GM15510 (cell line): Measurements from ENCODE around the gene OGFOD2.
A peak's percentile ranks its signal among the peaks of the same experiment; 100 is the strongest.

ENCODE experiments used
- POLR2A ChIP-seq: IDR thresholded peaks from 3 replicates; pipeline ENCODE4 v1.6.1; 2011; ENCODE audit warnings: borderline replicate concordance; ENCODE audit not compliant: insufficient read length; ENCODE audit errors: extremely low read depth

OGFOD2 gene

DNA sequence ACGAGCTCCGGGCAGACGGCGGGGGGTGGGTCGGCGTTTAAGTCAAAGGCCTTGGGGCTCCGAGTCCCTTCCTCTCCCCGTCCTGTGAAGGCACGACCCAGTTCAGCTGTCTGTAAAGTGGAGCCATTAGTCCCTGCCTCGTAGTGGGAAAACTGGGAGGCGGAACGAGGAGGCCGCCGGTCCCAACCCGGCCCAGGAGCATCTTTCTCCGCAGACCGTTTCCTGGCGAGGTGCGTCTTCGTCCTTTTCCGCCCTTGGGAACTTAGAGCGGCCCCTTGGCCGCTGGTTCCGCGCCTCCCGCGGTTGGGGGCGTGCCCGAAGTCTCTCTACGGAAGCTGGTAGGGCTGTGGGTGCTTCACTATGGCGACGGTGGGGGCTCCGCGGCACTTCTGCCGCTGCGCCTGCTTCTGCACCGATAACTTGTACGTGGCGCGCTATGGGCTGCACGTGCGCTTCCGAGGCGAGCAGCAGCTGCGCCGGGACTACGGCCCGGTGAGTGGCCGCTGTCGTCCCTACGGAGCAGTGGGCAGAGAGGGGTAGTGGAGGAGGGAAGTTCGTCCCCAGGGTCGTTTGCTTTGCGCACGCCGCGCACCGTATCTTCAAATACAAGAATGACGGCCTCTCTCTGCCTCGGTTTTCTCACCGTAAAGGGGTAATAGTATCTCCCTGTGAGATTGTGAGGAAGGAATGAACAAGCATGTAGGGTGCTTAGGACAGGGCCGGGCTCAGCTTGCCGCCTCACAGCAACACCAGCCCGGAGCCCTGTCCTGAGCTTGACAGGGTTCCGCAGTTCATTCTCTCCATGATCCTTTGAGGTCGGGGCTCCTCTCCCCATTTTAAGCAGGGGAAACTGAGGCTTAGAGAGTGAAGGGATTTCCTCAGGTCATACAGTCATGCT, at the start of gene OGFOD2:
Gene OGFOD2, plus strand, starts transcription at position 353 of the 898 bp plus-strand sequence. Its CDS starts 8 bp downstream, at position 361.
- TF ChIP-seq POLR2A: peak; percentile 63

- TF ChIP-seq POLR2A: no peak
These were observed 47.2 kb upstream of the OGFOD2 start for GRCh38 chr12:122927756-122928403.

DNA sequence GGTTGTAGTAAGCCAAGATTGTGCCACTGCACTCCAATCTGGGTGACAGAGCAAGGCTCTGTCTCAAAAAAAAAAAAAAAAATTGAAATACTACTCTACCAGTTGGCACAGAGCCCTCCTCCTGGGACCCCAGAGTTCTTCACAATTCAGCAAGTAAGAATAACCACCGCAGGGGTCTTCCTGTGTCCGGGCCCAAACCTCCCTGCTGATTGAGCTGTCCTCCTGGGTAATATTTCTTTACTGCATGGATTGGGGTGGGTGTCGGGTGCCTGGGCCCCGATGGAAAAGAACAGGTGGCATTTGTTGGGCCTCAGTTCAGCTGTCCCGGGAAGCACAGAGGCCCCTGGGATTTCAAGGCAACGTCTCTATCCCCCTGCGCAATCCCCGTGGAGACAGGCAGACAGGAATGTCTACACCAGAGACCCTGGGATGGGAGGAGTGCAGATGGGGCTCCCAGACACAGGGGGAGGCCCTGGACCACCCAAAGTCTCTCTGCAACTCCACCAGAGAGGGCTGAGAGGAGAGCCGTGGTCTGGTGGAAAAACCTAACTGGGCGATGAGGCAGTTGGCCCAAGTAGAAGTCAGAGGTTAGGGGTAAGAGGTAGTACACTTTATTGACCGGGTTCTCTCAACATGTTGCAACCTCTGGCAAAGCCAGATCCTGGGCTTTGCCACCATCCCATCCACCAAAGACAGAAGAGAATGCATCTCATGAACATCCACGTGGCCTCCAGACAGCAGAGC, 46.5 kb upstream of the OGFOD2 start:
- TF ChIP-seq POLR2A: no peak

GRCh38 chr12:122929148-122929538, 45.9 kb upstream of the OGFOD2 start:
- TF ChIP-seq POLR2A: no peak

- no peak for TF ChIP-seq POLR2A
These were observed 45.2 kb upstream of the OGFOD2 start for GRCh38 chr12:122929812-122930211.

DNA sequence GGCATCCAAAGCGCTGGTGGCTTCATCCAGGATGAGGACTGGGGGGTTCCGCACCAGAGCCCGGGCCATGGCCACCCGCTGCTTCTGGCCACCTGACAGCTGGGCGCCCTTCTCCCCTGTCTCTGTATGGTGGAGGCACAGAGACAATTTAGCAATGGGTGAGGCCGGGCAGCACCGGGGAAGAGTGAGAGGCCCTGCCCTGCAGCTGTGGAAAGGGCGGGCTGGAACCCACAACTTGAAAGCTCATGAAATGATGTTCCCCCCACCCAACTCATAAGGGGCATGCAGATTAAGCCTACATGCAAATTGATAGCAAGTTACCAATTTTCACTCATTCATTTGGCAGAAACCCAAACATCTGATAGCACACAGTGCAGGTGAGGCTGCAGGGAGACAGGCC, 42.8 kb upstream of the OGFOD2 start:
- TF ChIP-seq POLR2A: no peak

GRCh38 chr12:122934722-122935121, 40.3 kb upstream of the OGFOD2 start:
- no peak for TF ChIP-seq POLR2A

DNA sequence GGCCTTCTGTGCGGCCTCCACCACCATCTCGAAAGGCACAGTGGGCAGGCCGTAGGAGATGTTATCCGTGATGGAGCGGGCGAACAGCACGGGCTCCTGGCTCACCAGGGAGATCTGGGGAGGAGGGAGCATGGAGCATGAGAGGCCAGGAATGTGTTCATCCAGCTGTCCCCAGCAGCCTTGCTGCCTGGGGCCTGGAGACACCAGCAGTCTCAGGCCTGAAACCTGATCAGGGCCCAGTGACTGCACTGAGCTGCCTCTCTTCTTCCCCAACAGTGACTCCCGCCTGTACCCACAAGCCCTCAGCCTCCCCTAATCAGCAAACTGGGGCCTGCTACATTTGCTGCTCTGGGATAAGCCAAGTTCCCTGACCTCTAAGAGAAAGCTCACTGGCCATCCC, 39.7 kb upstream of the OGFOD2 start:
- TF ChIP-seq POLR2A: no peak

DNA sequence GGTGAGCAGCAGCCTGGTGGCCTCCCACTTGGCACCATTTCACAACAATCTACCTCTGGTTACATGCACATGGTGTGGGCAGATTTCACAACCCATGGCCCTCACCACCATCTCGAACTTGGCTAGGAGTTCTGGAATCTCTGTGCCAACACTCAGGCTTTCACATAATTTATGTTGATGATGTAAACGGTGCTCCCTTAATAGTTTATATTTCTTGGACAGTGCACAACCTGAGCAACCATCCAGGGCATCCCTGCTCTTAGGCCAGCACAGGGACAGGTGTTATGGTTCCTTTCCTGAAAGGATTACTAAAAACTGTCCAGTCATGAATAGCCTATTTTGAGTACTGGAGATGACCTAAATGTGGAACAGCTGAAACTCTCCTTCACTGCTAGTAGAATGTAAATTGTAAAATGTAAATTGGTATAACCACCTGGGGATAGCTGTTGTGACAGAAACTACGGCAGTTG, 37.4 kb upstream of the OGFOD2 start:
- TF ChIP-seq POLR2A: no peak

- no peak for TF ChIP-seq POLR2A
These were observed 35.9 kb upstream of the OGFOD2 start for GRCh38 chr12:122939125-122939524.

DNA sequence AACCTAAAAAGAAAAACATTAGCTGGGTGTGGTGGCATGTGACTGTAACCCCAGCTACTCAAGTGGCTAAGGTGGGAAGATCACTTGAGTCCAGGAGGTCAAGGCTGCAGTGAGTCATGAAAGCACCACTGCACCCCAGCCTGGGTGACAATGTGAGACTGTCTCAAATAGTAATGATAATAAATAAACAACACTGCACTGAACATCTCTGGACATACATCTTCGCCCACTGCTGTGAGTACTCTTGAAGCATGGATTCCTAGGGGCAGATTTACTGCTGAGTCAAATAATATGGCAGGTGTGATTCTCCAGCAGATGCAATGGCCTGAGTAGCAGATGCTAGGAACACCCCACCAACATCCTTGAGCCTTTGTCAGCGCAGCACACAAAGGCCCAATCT, 32.4 kb upstream of the OGFOD2 start:
- TF ChIP-seq POLR2A: no peak

DNA sequence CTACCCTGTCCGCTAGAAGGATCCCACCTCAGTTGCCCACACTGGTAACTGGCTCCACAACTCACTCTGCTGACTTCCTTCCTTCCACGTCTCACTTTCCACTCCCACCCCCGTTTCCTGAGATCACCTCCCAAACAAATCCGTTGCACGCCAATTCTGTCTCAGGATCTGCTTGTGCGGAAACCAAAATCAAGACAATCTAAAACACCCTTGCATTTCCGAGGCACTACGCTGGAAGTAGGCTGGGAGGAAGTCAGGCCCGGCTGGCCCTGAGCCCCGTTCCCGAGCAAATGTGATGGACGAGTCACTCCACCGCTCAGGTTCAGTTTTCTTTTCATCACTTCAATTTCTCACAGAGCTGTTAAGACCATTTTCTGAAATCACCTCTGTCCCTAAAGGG, 31.8 kb upstream of the OGFOD2 start:
- no peak for TF ChIP-seq POLR2A

DNA sequence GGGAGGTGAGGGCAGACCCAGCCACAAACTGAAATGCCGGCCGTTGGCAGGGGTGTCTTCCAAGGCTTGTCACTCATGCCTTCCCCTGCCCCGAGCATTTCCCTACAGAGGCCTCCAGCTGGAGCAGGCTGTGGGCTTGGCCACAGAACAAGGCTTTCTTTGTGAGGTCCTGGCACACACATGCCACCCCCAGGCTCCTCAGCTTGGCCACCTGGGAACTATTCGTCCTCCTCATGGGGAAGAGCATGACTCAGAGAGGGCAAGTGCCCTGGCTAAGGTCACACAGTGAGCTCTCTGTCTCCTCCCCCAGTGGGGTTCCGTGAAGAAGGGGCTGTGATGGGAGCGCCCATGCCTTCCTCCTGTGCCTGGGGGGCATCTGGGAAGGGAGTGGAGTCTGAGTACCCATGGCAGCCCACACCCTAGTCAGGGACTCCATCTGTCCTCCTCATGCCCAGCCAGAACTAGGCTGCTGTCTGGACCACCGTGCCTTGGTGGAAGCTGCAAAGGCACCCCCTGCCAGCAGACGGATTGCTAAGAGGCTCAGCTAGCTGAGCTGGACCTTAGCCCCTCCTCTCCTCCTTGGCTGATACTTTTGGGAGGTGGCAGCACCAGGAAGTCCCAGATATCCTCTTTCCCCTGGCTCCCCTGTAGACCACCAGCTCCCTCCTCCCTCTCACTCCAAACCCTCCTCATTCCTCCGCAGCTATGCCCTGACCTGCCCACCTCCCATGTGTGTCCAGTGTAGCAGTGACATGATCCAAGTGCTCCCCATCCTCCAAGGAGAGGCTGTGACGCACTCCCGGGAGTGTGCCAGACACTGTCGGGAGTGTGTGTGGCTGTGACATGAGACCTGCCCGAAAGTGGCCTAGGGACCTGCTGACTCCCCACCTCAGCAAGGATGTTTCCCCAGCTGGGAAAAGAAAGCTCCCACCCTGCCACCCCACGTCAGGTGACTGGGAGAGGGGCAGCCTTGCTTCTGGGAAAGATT, 30.1 kb upstream of the OGFOD2 start:
- no peak for TF ChIP-seq POLR2A
